NCI-H2196 treated with DMSO at 0.1 percent for 48 hours (cell line): ENCODE data around the gene ZC3H4.
A peak's percentile ranks its signal among the peaks of the same experiment; 100 is the strongest.
"Not testable (repeated sequence)": the region's sequence is repeated elsewhere in the genome, so short reads cannot be mapped to it uniquely, and the experiment has no call there.

Source experiments
- DNase-seq: peaks from one replicate; lab custom pipeline; 2025; ENCODE audit not compliant: unreplicated experiment; lab: John Stamatoyannopoulos, UW

The ZC3H4 gene

GRCh38 chr19:47112997-47113849 lies at the start of gene ZC3H4:
Gene ZC3H4, minus strand, starts transcription at chr19:47113776. Its CDS starts 1,192 bp downstream, at chr19:47112584.
- peak; percentile 100 for DNase-seq

- DNase-seq: no peak
Measured at GRCh38 chr19:47161876-47162489, 48.4 kb upstream of the ZC3H4 start.

GRCh38 chr19:47158879-47159503 lies 45.4 kb upstream of the ZC3H4 start:
- no peak for DNase-seq

GRCh38 chr19:47158367-47158791 lies 44.8 kb upstream of the ZC3H4 start:
- DNase-seq: no peak

- no peak for DNase-seq
Measured at GRCh38 chr19:47157431-47158321, 44.1 kb upstream of the ZC3H4 start.

GRCh38 chr19:47156861-47157430 lies 43.4 kb upstream of the ZC3H4 start:
- DNase-seq: no peak

GRCh38 chr19:47155148-47155547 lies 41.6 kb upstream of the ZC3H4 start:
- DNase-seq: no peak

GRCh38 chr19:47153266-47153665 lies 39.7 kb upstream of the ZC3H4 start:
- DNase-seq: no peak

GRCh38 chr19:47152632-47153031 lies 39.1 kb upstream of the ZC3H4 start:
- DNase-seq: peak; percentile 24

- DNase-seq: peak; percentile 23
Measured at GRCh38 chr19:47152205-47152604, 38.6 kb upstream of the ZC3H4 start.

GRCh38 chr19:47151627-47152026 lies 38.1 kb upstream of the ZC3H4 start:
- DNase-seq: no peak

- no peak for DNase-seq
Measured at GRCh38 chr19:47146920-47147319, 33.3 kb upstream of the ZC3H4 start.

GRCh38 chr19:47145639-47146486 lies 32.3 kb upstream of the ZC3H4 start:
- DNase-seq: no peak

- no peak for DNase-seq
Measured at GRCh38 chr19:47144630-47145029, 31.1 kb upstream of the ZC3H4 start.

GRCh38 chr19:47143322-47144073 lies 29.9 kb upstream of the ZC3H4 start:
- DNase-seq: no peak

GRCh38 chr19:47142779-47143178 lies 29.2 kb upstream of the ZC3H4 start:
- DNase-seq: no peak

- no peak for DNase-seq
Measured at GRCh38 chr19:47141695-47142094, 28.1 kb upstream of the ZC3H4 start.

- not testable (repeated sequence) for DNase-seq
Measured at GRCh38 chr19:47141252-47141651, 27.7 kb upstream of the ZC3H4 start.

GRCh38 chr19:47135156-47135555 lies 21.6 kb upstream of the ZC3H4 start:
- DNase-seq: no peak
